ENCODE data around the gene SCN11A.

DNA sequence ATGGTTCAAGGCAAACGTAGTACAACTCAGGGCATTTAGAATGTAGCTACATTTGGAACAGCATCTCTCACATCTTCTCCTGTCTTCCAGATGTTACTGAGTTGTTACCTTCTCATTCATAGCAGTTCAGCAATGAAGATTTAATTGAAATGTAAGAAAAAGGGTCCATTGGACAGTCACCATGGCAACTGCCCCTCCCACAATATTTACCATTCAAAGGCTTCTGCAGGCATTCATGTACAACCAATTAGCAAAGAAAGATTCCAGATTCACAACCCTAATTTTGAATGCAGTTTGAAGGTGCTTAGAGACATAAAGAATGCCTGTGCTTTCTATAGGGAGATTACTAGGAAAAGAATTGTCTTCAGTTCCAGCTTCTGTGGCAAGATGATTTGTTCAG lies 22.2 kb downstream of the SCN11A start:
- TF ChIP-seq, protein P1, sequence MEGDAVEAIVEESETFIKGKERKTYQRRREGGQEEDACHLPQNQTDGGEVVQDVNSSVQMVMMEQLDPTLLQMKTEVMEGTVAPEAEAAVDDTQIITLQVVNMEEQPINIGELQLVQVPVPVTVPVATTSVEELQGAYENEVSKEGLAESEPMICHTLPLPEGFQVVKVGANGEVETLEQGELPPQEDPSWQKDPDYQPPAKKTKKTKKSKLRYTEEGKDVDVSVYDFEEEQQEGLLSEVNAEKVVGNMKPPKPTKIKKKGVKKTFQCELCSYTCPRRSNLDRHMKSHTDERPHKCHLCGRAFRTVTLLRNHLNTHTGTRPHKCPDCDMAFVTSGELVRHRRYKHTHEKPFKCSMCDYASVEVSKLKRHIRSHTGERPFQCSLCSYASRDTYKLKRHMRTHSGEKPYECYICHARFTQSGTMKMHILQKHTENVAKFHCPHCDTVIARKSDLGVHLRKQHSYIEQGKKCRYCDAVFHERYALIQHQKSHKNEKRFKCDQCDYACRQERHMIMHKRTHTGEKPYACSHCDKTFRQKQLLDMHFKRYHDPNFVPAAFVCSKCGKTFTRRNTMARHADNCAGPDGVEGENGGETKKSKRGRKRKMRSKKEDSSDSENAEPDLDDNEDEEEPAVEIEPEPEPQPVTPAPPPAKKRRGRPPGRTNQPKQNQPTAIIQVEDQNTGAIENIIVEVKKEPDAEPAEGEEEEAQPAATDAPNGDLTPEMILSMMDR (IDR thresholded peaks at IDR 0.05) = no peak
- TF ChIP-seq POLR2A (IDR thresholded peaks at IDR 0.05) = no peak

Measured in uterus (tissue), 2 donors.